Aorta (tissue), 5 donors: ENCODE results near the gene CRYBG3. TPM values are rescaled to one million over a fixed set of nuclear protein-coding genes. Genes with fewer than 3 reads are reported as not detected.

Experiments
- ATAC-seq: fragments of 200-7000 bp; cut with Tn5 transposase; one replicate; pipeline ENCODE4 v1.9.1; 2022; ENCODE audit warnings: moderate library complexity; ENCODE audit not compliant: low FRiP score
- DNase-seq, 2 donors: peaks; one replicate each; pipeline ENCODE4 v3.0.0-alpha.2; 2020
- H3K27ac ChIP-seq, 2 donors: one replicate each; pipeline ENCODE4 v1.5.1; 2013; ENCODE audit warnings: low read length in 2 of 2, mild to moderate bottlenecking in 2 of 2, moderate library complexity in 2 of 2, control low read depth in 1 of 2, inconsistent platforms in 1 of 2, low read depth in 1 of 2
- H3K27me3 ChIP-seq, 2 donors: one replicate each; pipeline ENCODE4 v1.6.1; 2013; ENCODE audit warnings: control low read depth in 1 of 2, low read length in 1 of 2, mild to moderate bottlenecking in 1 of 2, moderate library complexity in 1 of 2; ENCODE audit not compliant: insufficient read depth in 2 of 2, control insufficient read depth in 1 of 2
- H3K36me3 ChIP-seq, 2 donors: one replicate each; pipeline ENCODE4 v1.6.1; 2013; ENCODE audit warnings: control low read depth in 1 of 2, low read length in 1 of 2, mild to moderate bottlenecking in 1 of 2; ENCODE audit not compliant: insufficient read depth in 2 of 2, control insufficient read depth in 1 of 2
- H3K4me1 ChIP-seq, 2 donors: one replicate each; pipeline ENCODE4 v1.6.1; 2013; ENCODE audit warnings: low read length in 2 of 2, control low read depth in 1 of 2, mild to moderate bottlenecking in 1 of 2, moderate library complexity in 1 of 2; ENCODE audit not compliant: insufficient read depth in 2 of 2, control insufficient read depth in 1 of 2
- H3K4me3 ChIP-seq, 2 donors: one replicate each; pipeline ENCODE4 v1.5.1; 2013; ENCODE audit warnings: low read length in 2 of 2, control low read depth in 1 of 2, mild to moderate bottlenecking in 1 of 2
- H3K9me3 ChIP-seq: one replicate; pipeline ENCODE4 v1.6.1; 2013; ENCODE audit warnings: mild to moderate bottlenecking, low read length; ENCODE audit not compliant: control insufficient read depth
- WGBS, 2 donors: extraction: QIAGEN DNeasy Blood & Tissue Kit; methylation state at CpG; one replicate each; pipeline ENCODE4 v1.1.7; 2013; 5-methylcytosine and 5-hydroxymethylcytosine counted together
- intact Hi-C, 2 donors: fragments of 100-400 bp; cut with DNase I; formaldehyde crosslinking; loops; one replicate each; pipeline versions ENCODE4 v1.14.2 to v1.15.0; 2022
- polyA plus RNA-seq, 2 donors: library from polyadenylated mRNA; stranded (reverse); fragments of 200-250 nt; gene quantifications; one replicate each; pipeline ENCODE4 v1.2.3, GENCODE V29; 2013
- total RNA-seq, 2 donors: library from RNA; stranded (reverse); fragmentation: NEBNext Ultra II Directional; extraction: Animal tissue kit (Norgen Biotek cat#: 25700); gene quantifications; one replicate each; pipeline ENCODE4 v1.2.1, GENCODE V29; 2021
- donor health status: healthy with polysubstance abuse.
- donor health status: Bipolar disorder and iron deficiency.
- donor health status: DM: no; HTN: no; CAD: no.
- donor health status: DM: no; HTN: no; CAD: no.
- donor health status: DM: yes; HTN: yes; CAD: no.

Gene CRYBG3
- total and polyA plus RNA-seq, 4 donors: 1.5 to 39.1 (median 13.5) TPM

DNA sequence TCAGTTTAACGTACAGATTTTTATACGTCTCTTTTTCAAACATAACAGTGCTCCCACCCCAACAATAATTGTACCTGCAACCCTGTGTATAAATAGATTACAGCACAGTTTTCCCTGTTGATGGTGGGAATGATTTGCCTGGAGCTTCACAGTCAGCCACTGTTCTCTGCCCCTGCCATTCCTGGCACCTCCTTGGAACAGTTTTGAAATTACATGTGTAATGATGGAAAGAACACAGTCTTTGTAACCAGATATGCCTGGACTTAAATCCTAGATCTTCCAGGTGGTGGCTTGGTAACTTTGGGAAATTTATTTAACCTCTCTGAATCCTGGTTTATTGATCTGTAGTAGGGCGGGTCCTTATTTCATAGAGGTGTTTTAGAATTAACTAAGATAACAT lies 27.0 kb downstream of the CRYBG3 start:
- Histone ChIP-seq H3K4me3 (no peak overlapping the region), H3K27ac (no peak overlapping the region), H3K36me3 (peaks cover 0 to 2% of the 10 kb centered on the region in 2 donors), H3K27me3 (no peaks in the 10 kb centered on the region), H3K4me1 (no peaks in the 10 kb centered on the region), H3K9me3 (no peaks in the 10 kb centered on the region)
- DNase-seq (no peak), ATAC-seq (no peak)
- intact Hi-C loops: no loop called here
- 89 to 92% methylated on average over 3 of the region's 3 CpGs for WGBS, 2 donors

GRCh38 chr3:97857401-97857800 lies 35.6 kb downstream of the CRYBG3 start:
- intact Hi-C loops: no loop called here
- 97 to 98% methylated on average over 6 of the region's 6 CpGs for WGBS, 2 donors
- no peak for ATAC-seq
- no peak overlapping the region for H3K27ac ChIP-seq
- no peaks in the 10 kb centered on the region for H3K27me3 ChIP-seq
- no peaks in the 10 kb centered on the region for H3K36me3 ChIP-seq
- H3K4me1 ChIP-seq: no peaks in the 10 kb centered on the region
- H3K4me3 ChIP-seq: no peak overlapping the region
- H3K9me3 ChIP-seq: no peaks in the 10 kb centered on the region
- DNase-seq: no peak

DNA sequence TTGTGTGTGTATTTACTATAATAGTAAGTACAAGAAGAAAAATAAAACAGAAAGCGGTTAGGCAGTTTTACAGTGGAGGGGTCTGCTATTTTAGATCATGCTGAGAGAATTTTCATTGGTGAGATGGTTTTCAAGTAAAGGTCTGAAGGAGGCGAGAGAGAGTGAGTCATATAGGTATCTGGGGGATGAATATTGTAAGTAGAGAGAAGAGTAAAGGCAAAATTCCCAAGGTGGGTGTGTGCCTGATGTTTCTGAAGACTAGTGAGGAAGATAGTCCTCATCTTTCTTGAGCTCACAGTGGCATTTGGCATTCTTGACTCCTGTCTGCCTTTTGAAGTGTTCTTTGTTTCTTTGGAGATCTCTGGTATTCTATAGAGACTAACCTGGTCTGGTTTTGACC lies 38.6 kb downstream of the CRYBG3 start:
- DNase-seq: no peak
- H3K9me3 ChIP-seq: no peaks in the 10 kb centered on the region
- 96 to 99% methylated on average over 2 of the region's 2 CpGs for WGBS, 2 donors
- peaks cover 0 to 4% of the 10 kb centered on the region in 2 donors for H3K4me1 ChIP-seq
- peaks cover 0 to 6% of the 10 kb centered on the region in 2 donors for H3K36me3 ChIP-seq
- H3K27ac ChIP-seq: no peak overlapping the region
- intact Hi-C loops: no loop called here
- no peak overlapping the region for H3K4me3 ChIP-seq
- no peaks in the 10 kb centered on the region for H3K27me3 ChIP-seq
- ATAC-seq: no peak

- 97 to 100% methylated on average over 1 of the region's 1 CpG for WGBS, 2 donors
- Histone ChIP-seq H3K36me3 (peaks cover 2 to 6% of the 10 kb centered on the region in 2 donors), H3K4me3 (no peak overlapping the region), H3K9me3 (no peaks in the 10 kb centered on the region), H3K27me3 (no peaks in the 10 kb centered on the region), H3K4me1 (peaks cover 0 to 4% of the 10 kb centered on the region in 2 donors), H3K27ac (no peak overlapping the region)
- intact Hi-C loops: no loop called here
- ATAC-seq (no peak), DNase-seq (no peak)
Observed at GRCh38 chr3:97862582-97862981, 40.8 kb downstream of the CRYBG3 start.

- Histone ChIP-seq H3K4me3 (no peak overlapping the region), H3K4me1 (peaks cover 0 to 4% of the 10 kb centered on the region in 2 donors), H3K36me3 (peaks cover 2 to 6% of the 10 kb centered on the region in 2 donors), H3K27me3 (no peaks in the 10 kb centered on the region), H3K27ac (no peak overlapping the region), H3K9me3 (no peaks in the 10 kb centered on the region)
- 21 to 24% methylated on average over 1 of the region's 1 CpG for WGBS, 2 donors
- intact Hi-C loops: no loop called here
- ATAC-seq: no peak
- no peak for DNase-seq
Observed at GRCh38 chr3:97863031-97863430, 41.2 kb downstream of the CRYBG3 start.

GRCh38 chr3:97863775-97864174 lies 42.0 kb downstream of the CRYBG3 start:
- intact Hi-C loops: no loop called here
- ATAC-seq (no peak), DNase-seq (no peak)
- no peaks in the 10 kb centered on the region for H3K27me3 ChIP-seq
- no peak overlapping the region for H3K4me3 ChIP-seq
- WGBS, 2 donors: 69 to 70% methylated on average over 3 of the region's 3 CpGs
- peaks cover 2 to 6% of the 10 kb centered on the region in 2 donors for H3K36me3 ChIP-seq
- H3K27ac ChIP-seq: no peak overlapping the region
- no peaks in the 10 kb centered on the region for H3K9me3 ChIP-seq
- H3K4me1 ChIP-seq: peaks cover 0 to 4% of the 10 kb centered on the region in 2 donors

- WGBS, 2 donors: 72 to 76% methylated on average over 3 of the region's 3 CpGs
- Histone ChIP-seq H3K4me1 (no peaks in the 10 kb centered on the region), H3K27me3 (no peaks in the 10 kb centered on the region), H3K9me3 (peaks cover 2% of the 10 kb centered on the region), H3K27ac (no peak overlapping the region), H3K4me3 (no peak overlapping the region), H3K36me3 (peaks cover 2 to 3% of the 10 kb centered on the region in 2 donors)
- intact Hi-C loops: no loop called here
- no peak for ATAC-seq
- no peak for DNase-seq
Observed at GRCh38 chr3:97871186-97871585, 49.4 kb downstream of the CRYBG3 start.

GRCh38 chr3:97871801-97872524 lies 50.2 kb downstream of the CRYBG3 start:
- Histone ChIP-seq H3K9me3 (peaks cover 2% of the 10 kb centered on the region), H3K27me3 (no peaks in the 10 kb centered on the region), H3K4me1 (no peaks in the 10 kb centered on the region), H3K36me3 (peaks cover 0 to 3% of the 10 kb centered on the region in 2 donors), H3K4me3 (no peak overlapping the region), H3K27ac (no peak overlapping the region)
- intact Hi-C loops: no loop called here
- no peak for DNase-seq
- 68 to 74% methylated on average over 6 of the region's 6 CpGs for WGBS, 2 donors
- peak; percentile 57 for ATAC-seq

DNA sequence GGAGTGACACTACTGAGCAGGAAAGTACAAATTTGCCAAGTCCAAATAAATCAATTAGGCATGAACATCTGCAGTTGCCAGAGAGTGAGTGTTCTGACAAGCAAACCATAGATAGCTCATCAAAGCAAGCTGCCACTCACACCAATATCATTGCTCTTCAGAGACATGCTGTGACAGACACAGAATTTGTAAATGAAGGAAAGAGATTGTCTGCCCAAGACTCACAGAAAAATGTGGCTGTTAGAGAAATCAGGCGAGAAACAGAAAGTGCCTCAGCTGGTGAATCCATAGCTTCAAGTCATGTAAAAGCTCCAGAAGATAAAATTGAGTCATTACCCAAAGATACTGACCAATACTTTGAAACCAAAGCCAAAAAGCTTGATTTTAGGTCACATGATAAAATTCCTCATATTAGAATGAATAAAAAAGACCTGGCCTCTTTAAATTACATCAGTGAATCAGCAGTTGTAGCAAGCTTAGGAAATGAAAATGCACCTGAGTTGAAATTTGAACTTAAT lies 50.8 kb downstream of the CRYBG3 start:
- intact Hi-C loops: no loop called here
- Histone ChIP-seq H3K27ac (no peak overlapping the region), H3K27me3 (no peaks in the 10 kb centered on the region), H3K36me3 (peaks cover 0 to 5% of the 10 kb centered on the region in 2 donors), H3K9me3 (peaks cover 2% of the 10 kb centered on the region), H3K4me1 (no peaks in the 10 kb centered on the region), H3K4me3 (no peak overlapping the region)
- ATAC-seq: no peak
- WGBS, 2 donors: 92 to 97% methylated on average over 1 of the region's 1 CpG
- no peak for DNase-seq
